ENCODE results near the gene TRH. TPM values are rescaled to one million over a fixed set of nuclear protein-coding genes. Genes with fewer than 3 reads are reported as not detected.

The TRH gene
- total and polyA plus RNA-seq, 2 experiments from 2014 or later, result 0.19 TPM; not detected in 1

DNA sequence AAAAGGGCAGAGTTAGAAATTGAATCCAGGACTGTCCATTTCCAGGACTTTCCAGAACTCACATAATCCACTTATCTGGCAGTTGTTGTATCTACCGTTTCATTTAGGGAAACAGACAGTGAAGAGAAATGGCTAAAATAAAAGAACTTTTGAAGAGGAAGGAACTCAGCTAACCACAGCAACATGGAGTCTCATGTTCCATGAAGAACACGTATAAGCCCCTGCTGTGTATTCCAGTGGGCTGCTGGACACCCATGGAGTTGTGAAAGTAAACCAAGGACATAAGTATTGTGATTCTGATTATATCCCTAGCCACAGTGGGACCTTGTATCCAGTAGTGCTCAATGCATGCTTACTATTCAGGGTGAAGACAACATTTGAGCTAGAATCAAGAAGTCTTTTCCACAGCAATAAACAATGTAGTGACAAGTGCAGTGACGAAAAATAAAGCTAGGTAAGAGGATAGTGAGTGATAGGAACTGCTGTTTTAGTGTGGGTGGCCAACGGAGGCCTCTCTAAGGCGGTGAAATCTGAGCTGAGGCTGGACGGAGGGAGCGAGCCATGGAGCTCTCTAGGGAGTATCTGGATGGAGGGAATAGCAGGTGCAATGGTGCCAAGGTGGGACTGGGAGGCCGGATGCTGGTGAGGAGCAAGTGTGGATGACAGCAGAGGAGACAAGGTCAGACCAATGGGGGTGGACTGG, 26.8 kb upstream of the TRH start:
- in situ Hi-C loops (cut with MboI), result loop anchor here (5.0 kb wide), 1 partner anchor 145 kb away; no protein-coding TSS in a partner anchor
- TF ChIP-seq EZH2phosphoT487 (IDR thresholded peaks at IDR 0.05; ENCODE audit: insufficient read depth, low read depth) (no peak), EZH2 (IDR thresholded peaks at IDR 0.05; ENCODE audit: insufficient read depth, poor library complexity, severe bottlenecking) (no peak)
- Histone ChIP-seq H3K9me3 (ENCODE audit: low read depth) (no peaks in the 10 kb centered on the region), H3K4me3 (no peak overlapping the region), H3K4me1 (ENCODE audit: insufficient read depth) (no peaks in the 10 kb centered on the region), H3K27me3 (replicated peaks; ENCODE audit: insufficient read depth) (peaks cover 36% of the 10 kb centered on the region), H3K79me2 (ENCODE audit: insufficient read depth) (no peaks in the 10 kb centered on the region), H3K9me2 (ENCODE audit: insufficient read depth) (no peaks in the 10 kb centered on the region), H2AFZ (no peak overlapping the region), H3K27ac (no peak overlapping the region), H4K20me1 (ENCODE audit: insufficient read depth) (no peaks in the 10 kb centered on the region), H3F3A (ENCODE audit: insufficient read depth) (no peaks in the 10 kb centered on the region), H3K4me2 (ENCODE audit: unreplicated experiment) (no peak overlapping the region), H3K36me3 (ENCODE audit: low read depth) (no peaks in the 10 kb centered on the region), H3K9ac (no peak overlapping the region)
- no peak for DNase-seq
- 39 to 41% methylated on average over 8 of the region's 8 CpGs for WGBS, 2 experiments (ENCODE audit: low coverage in 1 of 2, low lambda C conversion rate in 2 of 2, missing lambda C conversion rate in 2 of 2)

DNA sequence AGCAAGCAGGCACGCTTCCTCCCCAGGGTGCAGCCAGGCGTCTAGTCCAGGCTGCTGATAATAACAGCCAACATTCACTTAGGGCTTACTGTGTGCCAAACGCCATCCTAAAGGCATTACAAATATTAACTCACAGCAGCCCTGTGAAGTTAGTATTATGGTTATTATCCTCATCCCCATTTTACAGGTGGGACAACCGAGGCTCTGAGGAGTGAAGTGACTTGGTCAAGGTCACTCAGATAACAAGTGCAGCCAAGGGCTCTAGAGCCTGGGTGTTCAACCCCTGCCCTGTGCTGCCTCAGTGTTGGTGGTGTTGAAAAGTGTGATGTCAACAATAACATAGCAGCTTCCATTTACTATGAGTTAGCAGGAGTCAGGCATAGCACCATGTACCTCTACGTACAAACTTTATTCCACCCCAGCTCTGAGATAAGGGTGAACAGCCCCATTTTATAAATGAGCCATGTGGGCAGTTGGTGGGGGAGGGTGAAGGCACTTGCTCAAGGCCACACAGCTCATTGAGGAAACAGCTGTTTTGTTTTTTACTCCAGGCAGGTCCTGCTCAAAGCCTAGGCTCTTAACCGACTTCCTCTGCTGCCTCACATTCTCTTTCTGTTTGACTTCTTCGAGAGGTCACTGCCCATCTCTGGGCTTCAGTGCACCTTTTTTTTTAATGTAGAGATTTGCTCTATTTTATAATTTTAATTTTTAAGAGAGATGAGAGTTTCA, 24.0 kb upstream of the TRH start:
- Histone ChIP-seq H3K4me3 (no peak overlapping the region), H3K9me3 (ENCODE audit: low read depth) (no peaks in the 10 kb centered on the region), H2AFZ (no peak overlapping the region), H3F3A (ENCODE audit: insufficient read depth) (no peaks in the 10 kb centered on the region), H3K4me2 (ENCODE audit: unreplicated experiment) (no peak overlapping the region), H3K27me3 (replicated peaks; ENCODE audit: insufficient read depth) (peaks cover 54% of the 10 kb centered on the region), H3K9me2 (ENCODE audit: insufficient read depth) (no peaks in the 10 kb centered on the region), H3K36me3 (ENCODE audit: low read depth) (no peaks in the 10 kb centered on the region), H3K4me1 (ENCODE audit: insufficient read depth) (no peaks in the 10 kb centered on the region), H3K79me2 (ENCODE audit: insufficient read depth) (no peaks in the 10 kb centered on the region), H4K20me1 (ENCODE audit: insufficient read depth) (no peaks in the 10 kb centered on the region), H3K9ac (no peak overlapping the region), H3K27ac (no peak overlapping the region)
- no peak for TF ChIP-seq EZH2 (IDR thresholded peaks at IDR 0.05; ENCODE audit: insufficient read depth, poor library complexity, severe bottlenecking)
- TF ChIP-seq EZH2phosphoT487 (IDR thresholded peaks at IDR 0.05; ENCODE audit: insufficient read depth, low read depth), result no peak
- 40 to 46% methylated on average over 7 of the region's 7 CpGs for WGBS, 2 experiments (ENCODE audit: low coverage in 1 of 2, low lambda C conversion rate in 2 of 2, missing lambda C conversion rate in 2 of 2)
- in situ Hi-C loops (cut with MboI), result no loop called here
- DNase-seq, result no peak

- DNase-seq, result no peak
- no peak overlapping the region for H2AFZ ChIP-seq
- WGBS, 2 experiments (ENCODE audit: low coverage in 1 of 2, low lambda C conversion rate in 2 of 2, missing lambda C conversion rate in 2 of 2), result 36 to 42% methylated on average over 6 of the region's 6 CpGs
- H3K4me2 ChIP-seq (ENCODE audit: unreplicated experiment), result no peak overlapping the region
- no peak overlapping the region for H3K9ac ChIP-seq
- no peaks in the 10 kb centered on the region for H3K79me2 ChIP-seq (ENCODE audit: insufficient read depth)
- H3K27ac ChIP-seq, result no peak overlapping the region
- in situ Hi-C loops (cut with MboI), result no loop called here
- H3K27me3 ChIP-seq (replicated peaks; ENCODE audit: insufficient read depth), result peaks cover 37% of the 10 kb centered on the region
- no peaks in the 10 kb centered on the region for H3K4me1 ChIP-seq (ENCODE audit: insufficient read depth)
- H3K36me3 ChIP-seq (ENCODE audit: low read depth), result no peaks in the 10 kb centered on the region
- H3K4me3 ChIP-seq, result no peak overlapping the region
- H3K9me3 ChIP-seq (ENCODE audit: low read depth), result no peaks in the 10 kb centered on the region
- H3K9me2 ChIP-seq (ENCODE audit: insufficient read depth), result no peaks in the 10 kb centered on the region
- H4K20me1 ChIP-seq (ENCODE audit: insufficient read depth), result no peaks in the 10 kb centered on the region
- H3F3A ChIP-seq (ENCODE audit: insufficient read depth), result no peaks in the 10 kb centered on the region
- TF ChIP-seq EZH2 (IDR thresholded peaks at IDR 0.05; ENCODE audit: insufficient read depth, poor library complexity, severe bottlenecking) (no peak), EZH2phosphoT487 (IDR thresholded peaks at IDR 0.05; ENCODE audit: insufficient read depth, low read depth) (no peak)
Observed at GRCh38 chr3:129952556-129953355, 21.8 kb upstream of the TRH start.

- no peak for TF ChIP-seq EZH2 (IDR thresholded peaks at IDR 0.05; ENCODE audit: insufficient read depth, poor library complexity, severe bottlenecking)
- no peak for TF ChIP-seq EZH2phosphoT487 (IDR thresholded peaks at IDR 0.05; ENCODE audit: insufficient read depth, low read depth)
- H4K20me1 ChIP-seq (ENCODE audit: insufficient read depth), result no peaks in the 10 kb centered on the region
- in situ Hi-C loops (cut with MboI), result no loop called here
- no peak overlapping the region for H3K4me2 ChIP-seq (ENCODE audit: unreplicated experiment)
- no peaks in the 10 kb centered on the region for H3K9me2 ChIP-seq (ENCODE audit: insufficient read depth)
- H3K27me3 ChIP-seq (replicated peaks; ENCODE audit: insufficient read depth), result peaks cover 33% of the 10 kb centered on the region
- no peaks in the 10 kb centered on the region for H3K79me2 ChIP-seq (ENCODE audit: insufficient read depth)
- no peaks in the 10 kb centered on the region for H3K9me3 ChIP-seq (ENCODE audit: low read depth)
- H3F3A ChIP-seq (ENCODE audit: insufficient read depth), result no peaks in the 10 kb centered on the region
- no peaks in the 10 kb centered on the region for H3K4me1 ChIP-seq (ENCODE audit: insufficient read depth)
- 10 to 12% methylated on average over 5 of the region's 5 CpGs for WGBS, 2 experiments (ENCODE audit: low coverage in 1 of 2, low lambda C conversion rate in 2 of 2, missing lambda C conversion rate in 2 of 2)
- H3K9ac ChIP-seq, result no peak overlapping the region
- no peak for DNase-seq
- H3K4me3 ChIP-seq, result no peak overlapping the region
- no peaks in the 10 kb centered on the region for H3K36me3 ChIP-seq (ENCODE audit: low read depth)
- no peak overlapping the region for H3K27ac ChIP-seq
- H2AFZ ChIP-seq, result no peak overlapping the region
Observed at GRCh38 chr3:129953621-129954020, 20.9 kb upstream of the TRH start.

All from GM23248 (cell line).